Stimulated activated CD8-positive, alpha-beta memory T cell treated with anti-CD3 and anti-CD28 coated beads, Interleukin-15, amount 100 ng/mL, for 1 hour (primary cell): ENCODE measurements around the gene THOC7.

Experiments
- DNase-seq: peaks from one replicate; pipeline ENCODE4 v3.0.0-alpha.2; 2020; ENCODE audit warnings: low read depth

The THOC7 gene

GRCh38 chr3:63863150-63864007, at the start of gene THOC7, which contains the start of gene ATXN7:
Gene THOC7 (minus strand): TSS chr3:63863805. CDS start chr3:63863790, 15 bp downstream.
Gene ATXN7 (plus strand): TSS chr3:63863867. CDS start chr3:63912599, 48,732 bp downstream.
- DNase-seq = no peak

- DNase-seq = peak; percentile 27
Observed at GRCh38 chr3:63912768-63913588, 49.4 kb upstream of the THOC7 start.

DNA sequence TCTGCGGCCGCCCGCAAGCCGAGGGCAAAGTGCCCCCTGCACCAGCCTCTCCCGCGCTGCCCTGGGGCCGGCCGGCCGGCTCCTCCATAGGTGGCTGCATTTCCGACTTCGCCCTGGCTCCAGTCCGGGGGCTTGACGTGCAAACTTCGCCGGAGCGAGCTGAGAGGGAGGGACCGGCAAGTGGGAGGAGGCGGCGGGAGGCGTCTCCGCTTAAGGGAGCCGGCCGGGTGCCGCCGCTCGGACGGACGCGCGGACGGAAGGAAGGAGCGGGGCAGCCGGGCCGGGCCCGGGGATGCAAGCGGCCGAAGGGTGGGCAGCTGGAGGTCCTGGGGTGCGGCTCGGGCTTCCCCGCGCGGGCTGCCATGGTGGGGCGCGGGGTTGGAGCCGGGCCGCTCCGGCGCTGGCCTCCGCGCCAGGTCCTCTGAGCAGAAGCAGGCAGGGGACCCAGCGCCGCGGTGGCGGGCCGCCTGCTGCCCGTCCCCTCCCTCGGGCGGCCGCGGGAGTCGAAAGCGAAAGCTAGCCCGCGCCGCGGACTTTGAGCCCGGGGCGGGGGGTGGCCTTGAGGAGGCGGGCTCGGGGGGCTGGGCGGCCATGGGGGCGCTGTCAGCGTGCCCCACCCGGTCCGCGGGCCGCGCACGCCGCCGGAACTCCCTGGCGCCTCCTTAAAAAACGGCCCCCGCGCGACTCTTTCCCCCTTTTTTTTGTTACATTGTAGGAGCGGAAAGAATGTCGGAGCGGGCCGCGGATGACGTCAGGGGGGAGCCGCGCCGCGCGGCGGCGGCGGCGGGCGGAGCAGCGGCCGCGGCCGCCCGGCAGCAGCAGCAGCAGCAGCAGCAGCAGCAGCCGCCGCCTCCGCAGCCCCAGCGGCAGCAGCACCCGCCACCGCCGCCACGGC, 48.5 kb upstream of the THOC7 start, which contains the start of gene SCAANT1:
Gene SCAANT1, minus strand, starts transcription at position 511 of the 895 bp plus-strand sequence.
- peak; percentile 65 for DNase-seq

DNA sequence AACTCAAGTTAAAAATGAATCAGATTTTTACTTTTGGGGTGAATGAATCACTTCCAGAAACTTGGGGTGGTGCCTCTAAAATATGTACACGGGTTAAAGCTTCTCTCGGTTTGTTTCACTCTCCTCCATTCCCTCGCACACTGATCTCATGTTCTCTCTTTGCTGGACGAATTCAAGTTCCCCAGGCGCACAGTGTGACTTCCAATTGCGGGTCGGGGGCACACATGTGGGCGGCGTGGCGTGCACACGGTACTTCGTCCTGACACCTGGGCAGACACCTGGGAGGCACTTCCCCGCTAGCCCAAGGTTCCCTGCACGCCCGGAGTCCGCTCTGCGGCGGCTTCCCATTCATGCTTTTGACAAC, 47.9 kb upstream of the THOC7 start:
- no peak for DNase-seq

GRCh38 chr3:63910891-63911290, 47.3 kb upstream of the THOC7 start:
- no peak for DNase-seq

DNA sequence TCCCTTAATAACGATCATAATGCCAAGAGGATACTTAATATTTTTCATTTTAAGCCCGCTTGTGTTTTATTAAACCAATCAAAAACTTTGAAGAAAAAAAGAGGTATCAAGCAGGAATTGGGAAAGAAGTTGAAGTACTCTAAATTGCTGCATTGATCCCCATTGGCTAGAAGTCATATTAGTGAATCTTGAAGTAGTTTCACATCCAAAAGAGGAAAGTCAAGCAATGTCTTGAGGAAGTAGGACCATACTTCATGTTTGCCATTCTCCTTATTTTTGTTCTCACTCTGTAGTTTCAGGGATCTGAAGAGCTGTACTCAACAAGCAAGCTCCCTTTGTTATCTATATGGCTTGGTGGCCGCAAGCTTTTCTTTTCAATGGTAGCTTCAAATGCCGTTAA, 46.4 kb upstream of the THOC7 start:
- no peak for DNase-seq

GRCh38 chr3:63909431-63909830, 45.8 kb upstream of the THOC7 start:
- no peak for DNase-seq

- no peak for DNase-seq
Observed at GRCh38 chr3:63908776-63909175, 45.2 kb upstream of the THOC7 start.

- DNase-seq = no peak
Observed at GRCh38 chr3:63908081-63908736, 44.6 kb upstream of the THOC7 start.

- DNase-seq = no peak
Observed at GRCh38 chr3:63905731-63906620, 42.4 kb upstream of the THOC7 start.

DNA sequence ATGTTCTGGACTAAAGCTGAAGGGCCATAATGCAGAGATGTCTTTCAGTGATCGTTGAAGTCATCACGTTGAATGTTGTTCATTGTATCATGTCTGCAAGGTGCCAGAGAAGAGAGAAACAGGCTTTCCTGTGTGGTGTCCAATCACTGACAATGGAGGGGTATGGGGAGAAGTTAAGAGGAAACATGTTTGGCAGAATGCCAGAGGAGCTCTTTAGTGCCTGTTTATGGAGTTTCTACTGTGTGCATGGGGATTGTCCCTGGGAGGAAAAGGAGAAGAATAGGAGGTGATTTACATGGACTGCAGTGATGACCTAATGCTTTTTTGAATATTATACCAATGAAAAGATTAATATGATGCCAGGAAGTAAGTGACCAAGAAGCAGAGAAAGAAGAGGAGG, 36.9 kb upstream of the THOC7 start:
- DNase-seq = no peak

GRCh38 chr3:63900010-63900409, 36.4 kb upstream of the THOC7 start:
- DNase-seq = no peak

DNA sequence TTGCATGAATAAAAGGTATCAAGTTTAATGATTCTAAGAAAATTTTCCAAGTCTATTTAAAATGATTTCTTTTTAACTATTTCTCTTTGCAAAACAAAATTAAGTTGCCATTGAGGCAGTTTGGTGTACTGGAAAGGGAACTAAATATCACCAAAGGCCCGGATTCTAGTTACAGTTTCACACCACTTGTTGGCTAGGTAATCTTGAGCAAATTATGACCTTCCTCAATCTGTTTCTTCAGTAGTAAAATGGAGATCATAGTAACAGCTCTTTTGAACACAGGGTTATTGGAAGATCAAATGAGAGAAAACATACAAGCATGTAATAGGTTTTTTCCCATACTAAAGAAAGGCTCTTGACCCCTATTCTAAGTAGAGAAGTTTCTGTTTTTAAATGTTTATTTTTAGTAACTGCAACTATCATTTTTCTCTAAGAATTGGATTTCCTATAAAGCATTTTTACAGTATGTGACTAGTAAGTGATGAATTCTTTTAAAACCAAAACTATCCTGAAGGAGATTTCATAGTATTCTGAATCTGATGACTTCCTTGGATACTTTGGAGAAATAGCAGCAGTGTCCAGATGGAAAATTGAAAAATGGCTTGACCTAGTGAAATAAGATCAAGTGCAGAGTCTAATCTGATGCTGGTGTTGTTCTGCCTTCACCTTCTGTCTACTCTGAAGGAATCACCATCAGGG, 32.9 kb upstream of the THOC7 start:
- DNase-seq = no peak

- no peak for DNase-seq
Observed at GRCh38 chr3:63895422-63896189, 32.0 kb upstream of the THOC7 start.

GRCh38 chr3:63892773-63893352, 29.3 kb upstream of the THOC7 start:
- no peak for DNase-seq

DNA sequence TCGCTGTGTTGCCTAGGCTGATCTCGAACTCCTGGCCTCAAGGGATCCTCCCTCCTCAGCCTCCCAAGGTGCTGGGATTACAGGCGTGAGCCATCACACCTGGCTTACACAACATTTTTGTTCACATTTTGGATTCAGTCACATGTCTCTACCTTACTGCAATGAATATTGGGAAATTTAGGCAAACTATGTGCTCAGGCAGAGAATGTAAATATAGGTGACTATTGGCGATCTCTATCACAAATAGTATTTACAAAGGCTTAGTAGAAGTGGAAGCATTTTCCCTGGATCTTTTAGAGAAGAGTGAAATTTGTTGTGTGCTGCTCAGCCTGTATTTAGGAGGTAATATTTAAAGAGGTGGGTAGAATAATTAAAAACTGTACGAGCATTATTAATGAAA, 27.9 kb upstream of the THOC7 start:
- no peak for DNase-seq

- no peak for DNase-seq
Observed at GRCh38 chr3:63886858-63887257, 23.3 kb upstream of the THOC7 start.

- DNase-seq = no peak
Observed at GRCh38 chr3:63880653-63881052, 17.0 kb upstream of the THOC7 start.
